Stimulated activated naive CD8-positive, alpha-beta T cell treated with anti-CD3 and anti-CD28 coated beads, Interleukin-15, Interleukin-2, amounts not matched to agents 100 U/mL and 50 U/mL, for 24 hours (primary cell): ENCODE measurements around the gene PLAGL1.
"Not testable (repeated sequence)": the region's sequence is repeated elsewhere in the genome, so short reads cannot be mapped to it uniquely, and the experiment has no call there.

Experiments used
- ATAC-seq: fragments of 150-1000 bp; cut with Tn5 transposase; one replicate; pipeline ENCODE4 v1.10.0; 2021
- DNase-seq: peaks from one replicate; pipeline ENCODE4 v3.0.0; 2021

Gene PLAGL1

GRCh38 chr6:144009628-144010027 lies 1.6 kb upstream of the PLAGL1 start:
- not testable (repeated sequence) for DNase-seq, ATAC-seq

GRCh38 chr6:144008846-144009245 lies 787 bp upstream of the PLAGL1 start:
- ATAC-seq (no peak), DNase-seq (no peak)

- ATAC-seq (peak; percentile 50), DNase-seq (peak; percentile 15)
These were observed 460 bp downstream of the PLAGL1 start for GRCh38 chr6:144007478-144008119.

- DNase-seq = peak; percentile 5
- ATAC-seq = no peak
These were observed 1.2 kb downstream of the PLAGL1 start for GRCh38 chr6:144006736-144007477.

GRCh38 chr6:143999406-143999805 lies 8.7 kb downstream of the PLAGL1 start:
- ATAC-seq (no peak), DNase-seq (no peak)

- ATAC-seq = no peak
- no peak for DNase-seq
These were observed 9.4 kb downstream of the PLAGL1 start for GRCh38 chr6:143998686-143999085.

GRCh38 chr6:143993965-143994646 lies 14.0 kb downstream of the PLAGL1 start:
- no peak for DNase-seq

GRCh38 chr6:143992285-143992684 lies 15.8 kb downstream of the PLAGL1 start:
- no peak for ATAC-seq

More at GRCh38 chr6:143993965-143994646, 14.0 kb downstream of the PLAGL1 start:
- ATAC-seq = no peak

GRCh38 chr6:143986463-143987065 lies 21.5 kb downstream of the PLAGL1 start:
- ATAC-seq = no peak
- DNase-seq = no peak

More at GRCh38 chr6:143992285-143992684, 15.8 kb downstream of the PLAGL1 start:
- no peak for DNase-seq

- no peak for DNase-seq
These were observed 23.4 kb downstream of the PLAGL1 start for GRCh38 chr6:143984666-143985065.

GRCh38 chr6:143982968-143983367 lies 25.1 kb downstream of the PLAGL1 start:
- ATAC-seq (no peak), DNase-seq (no peak)

More at GRCh38 chr6:143984666-143985065, 23.4 kb downstream of the PLAGL1 start:
- no peak for ATAC-seq

- ATAC-seq = no peak
- DNase-seq = no peak
These were observed 27.1 kb downstream of the PLAGL1 start for GRCh38 chr6:143980921-143981320.

GRCh38 chr6:143976806-143977349 lies 31.2 kb downstream of the PLAGL1 start:
- ATAC-seq = no peak

GRCh38 chr6:143974089-143974488 lies 34.0 kb downstream of the PLAGL1 start:
- DNase-seq (no peak), ATAC-seq (no peak)

More at GRCh38 chr6:143976806-143977349, 31.2 kb downstream of the PLAGL1 start:
- no peak for DNase-seq

- ATAC-seq (no peak), DNase-seq (no peak)
These were observed 34.7 kb downstream of the PLAGL1 start for GRCh38 chr6:143973097-143973966.

GRCh38 chr6:143971482-143972205 lies 36.4 kb downstream of the PLAGL1 start:
- ATAC-seq (no peak), DNase-seq (no peak)

- ATAC-seq (no peak), DNase-seq (no peak)
These were observed 37.4 kb downstream of the PLAGL1 start for GRCh38 chr6:143970456-143971218.

GRCh38 chr6:143969077-143969476 lies 39.0 kb downstream of the PLAGL1 start:
- DNase-seq = no peak
- no peak for ATAC-seq

GRCh38 chr6:143967706-143968376 lies 40.2 kb downstream of the PLAGL1 start:
- DNase-seq (no peak), ATAC-seq (no peak)
